Measurements from ENCODE around the gene ZFYVE19.

- TF ChIP-seq CTCF (conservative IDR thresholded peaks at IDR 0.05 in 1 of 2, IDR thresholded peaks at IDR 0.05 in 1 of 2; ENCODE audit: low read depth in 1 of 2, low read length in 2 of 2) = no peak
- no peak for TF ChIP-seq EZH2 (IDR thresholded peaks at IDR 0.05; ENCODE audit: low read length, missing control alignments)
Observed at GRCh38 chr15:40766906-40767837, 39.7 kb upstream of the ZFYVE19 start.

Data from fibroblast of lung (primary cell).